HCT116 (cell line): ENCODE data around the gene KIF26B. TPM values are rescaled to one million over a fixed set of nuclear protein-coding genes. Genes with fewer than 3 reads are reported as not detected.

Source experiments
- ATAC-seq: fragments of 200-7000 bp; cut with Tn5 transposase; 2 replicates; pipeline ENCODE4 v1.9.1; 2020; ENCODE audit warnings: mild to moderate bottlenecking, moderate library complexity
- BruUV-seq: library from RNA; stranded (reverse); fragments of 400-500 nt; replicated peaks from 2 replicates; lab custom pipeline; 2021; lab: Mats Ljungman, UMichigan
- CTCF ChIA-PET: fragments of 300-600 bp; sonication (Branson Sonifier 250); formaldehyde crosslinking; loops from one replicate; lab custom pipeline; 2021; ENCODE audit warnings: antibody characterized with exemption; lab: Charles Lee
- POLR2A ChIA-PET: fragments of 300-600, 350-600 bp; sonication (Branson Sonifier 250); formaldehyde crosslinking; loops from one replicate; lab custom pipeline; 2021; ENCODE audit warnings: antibody characterized with exemption; lab: Charles Lee
- RAD21 ChIA-PET, 2 experiments: fragments of 300-600 bp; sonication (Branson Sonifier 250); formaldehyde crosslinking; loops; one replicate each; lab custom pipeline; 2023; ENCODE audit warnings: low total read pairs in 2 of 2; ENCODE audit not compliant: uncharacterized antibody in 2 of 2, unreplicated experiment in 2 of 2, low non-redundant PET in 1 of 2; lab: Charles Lee
- DNase-seq: peaks from one replicate; pipeline ENCODE4 v3.0.0-alpha.2; 2010; ENCODE audit warnings: low read depth, low spot score
- H2AFZ ChIP-seq: fragments of 200-600 bp; shearing (Covaris generic), sonication (generic); 2 replicates; pipeline ENCODE4 v1.6.1; 2017; ENCODE audit warnings: low read depth, mixed run types, mixed read lengths, antibody characterized with exemption, low read length; ENCODE audit not compliant: poor library complexity, severe bottlenecking
- H3K27ac ChIP-seq: 2 replicates; pipeline ENCODE4 v1.5.1; 2012; ENCODE audit warnings: low read depth, low read length
- H3K27me3 ChIP-seq: fragments of 200-600 bp; sonication (generic); 2 replicates; pipeline ENCODE4 v1.6.1; 2016; ENCODE audit warnings: mixed run types, low read length, mixed read lengths; ENCODE audit not compliant: insufficient read depth
- H3K36me3 ChIP-seq, 2 experiments: fragments of 200-500 bp in 1 of 2; fragments of 200-600 bp in 1 of 2; sonication (Bioruptor generic) in 1 of 2; sonication (generic) in 1 of 2; 2 replicates each; pipeline versions ENCODE4 v1.5.1 to v1.6.1; 2014 to 2016; ENCODE audit warnings: low read length in 2 of 2, inconsistent platforms in 1 of 2, mixed read lengths in 1 of 2, mixed run types in 1 of 2; ENCODE audit not compliant: insufficient read depth in 2 of 2, control insufficient read depth in 1 of 2
- H3K4me1 ChIP-seq, 2 experiments: fragments of 200-600 bp in 1 of 2; sonication (generic) in 1 of 2; 2 replicates each; pipeline versions ENCODE4 v1.5.1 to v1.6.1; 2012 to 2017; ENCODE audit warnings: low read length in 2 of 2, inconsistent platforms in 1 of 2, mild to moderate bottlenecking in 1 of 2, mixed read lengths in 1 of 2, mixed run types in 1 of 2, moderate library complexity in 1 of 2; ENCODE audit not compliant: insufficient read depth in 2 of 2, control insufficient read depth in 1 of 2
- H3K4me2 ChIP-seq: fragments of 200-600 bp; sonication (generic); 2 replicates; pipeline ENCODE4 v1.6.1; 2017; ENCODE audit warnings: mixed run types, low read length, mixed read lengths
- H3K4me3 ChIP-seq, 2 experiments: fragments of 200-600 bp in 1 of 2; sonication (generic) in 1 of 2; replicated peaks in 1 of 2; 2 replicates each; pipeline ENCODE4 v1.5.1; 2011 to 2016; ENCODE audit warnings: low read length in 2 of 2, control low read depth in 1 of 2, low read depth in 1 of 2, mild to moderate bottlenecking in 1 of 2, mixed read lengths in 1 of 2, mixed run types in 1 of 2
- H3K79me2 ChIP-seq: fragments of 200-600 bp; sonication (generic); 2 replicates; pipeline ENCODE4 v1.6.1; 2017; ENCODE audit warnings: mild to moderate bottlenecking, mixed run types, low read length, moderate library complexity, mixed read lengths; ENCODE audit not compliant: insufficient read depth
- H3K9ac ChIP-seq: fragments of 200-600 bp; sonication (generic); 2 replicates; pipeline ENCODE4 v1.6.1; 2016; ENCODE audit warnings: low read length, mixed read lengths
- H3K9me2 ChIP-seq: fragments of 200-600 bp; sonication (generic), shearing (Covaris generic); 2 replicates; pipeline ENCODE4 v1.6.1; 2017; ENCODE audit warnings: mixed run types, mild to moderate bottlenecking, moderate library complexity; ENCODE audit not compliant: insufficient read depth
- H3K9me3 ChIP-seq, 2 experiments: fragments of 200-500 bp in 1 of 2; fragments of 200-600 bp in 1 of 2; sonication (Bioruptor generic) in 1 of 2; sonication (generic) in 1 of 2; 2 replicates each; pipeline ENCODE4 v1.6.1; 2014 to 2017; ENCODE audit warnings: low read length in 2 of 2, mixed read lengths in 2 of 2, inconsistent platforms in 1 of 2, low read depth in 1 of 2, mild to moderate bottlenecking in 1 of 2, mixed run types in 1 of 2, moderate library complexity in 1 of 2; ENCODE audit not compliant: control insufficient read depth in 1 of 2, insufficient read depth in 1 of 2
- H4K20me1 ChIP-seq: fragments of 200-600 bp; sonication (generic), shearing (Covaris generic); 2 replicates; pipeline ENCODE4 v1.6.1; 2017; ENCODE audit warnings: mixed run types, mild to moderate bottlenecking, moderate library complexity; ENCODE audit not compliant: insufficient read depth
- CEBPB ChIP-seq: IDR thresholded peaks from 2 replicates; pipeline ENCODE4 v1.6.1; 2012; ENCODE audit warnings: low read depth
- EGR1 ChIP-seq: IDR thresholded peaks from 2 replicates; pipeline ENCODE4 v1.6.1; 2012; ENCODE audit warnings: low read depth
- EZH2phosphoT487 ChIP-seq: fragments of 200-600 bp; IDR thresholded peaks from 2 replicates; pipeline ENCODE4 v1.6.1; 2018; ENCODE audit warnings: antibody characterized with exemption, borderline replicate concordance
- JUND ChIP-seq: IDR thresholded peaks from 2 replicates; pipeline ENCODE4 v1.6.1; 2012
- POLR2A ChIP-seq: IDR thresholded peaks from 2 replicates; pipeline ENCODE4 v1.7.0; 2011; ENCODE audit warnings: borderline replicate concordance; ENCODE audit not compliant: insufficient read depth, insufficient read length; ENCODE audit errors: extremely low read depth
- POLR2AphosphoS5 ChIP-seq: IDR thresholded peaks from 2 replicates; pipeline ENCODE4 v1.6.1; 2011; ENCODE audit warnings: mild to moderate bottlenecking, low read depth, low read length, moderate library complexity
- SP1 ChIP-seq: IDR thresholded peaks from 2 replicates; pipeline ENCODE4 v1.6.1; 2012; ENCODE audit warnings: low read depth
- SRF ChIP-seq: IDR thresholded peaks from 2 replicates; pipeline ENCODE4 v1.6.1; 2012; ENCODE audit warnings: low read depth
- TCF7L2 ChIP-seq: IDR thresholded peaks from 2 replicates; pipeline ENCODE4 v1.7.0; 2011; ENCODE audit warnings: borderline replicate concordance, inconsistent platforms; ENCODE audit not compliant: insufficient read depth, insufficient read length; ENCODE audit errors: extremely low read depth
- ZNF274 ChIP-seq: fragments of 200-500 bp; sonication (Bioruptor generic); IDR thresholded peaks from 2 replicates; pipeline ENCODE4 v1.6.1; 2014; ENCODE audit warnings: mild to moderate bottlenecking, low read depth, low read length, inconsistent platforms
- intact Hi-C: fragments of 100-400 bp; cut with micrococcal nuclease; formaldehyde crosslinking; loops from 2 replicates; pipeline ENCODE4 v1.10.0; 2022
- total RNA-seq: library from RNA; stranded (reverse); gene quantifications from one replicate; pipeline ENCODE4 v1.2.1, GENCODE V29; 2021; ENCODE audit not compliant: unreplicated experiment
- TF ChIP-seq, protein P1 (sequence below): IDR thresholded peaks from 2 replicates; pipeline ENCODE4 v1.6.1; 2012

The KIF26B gene
- total RNA-seq, 1 experiment from 2014 or later: 0.49 TPM

DNA sequence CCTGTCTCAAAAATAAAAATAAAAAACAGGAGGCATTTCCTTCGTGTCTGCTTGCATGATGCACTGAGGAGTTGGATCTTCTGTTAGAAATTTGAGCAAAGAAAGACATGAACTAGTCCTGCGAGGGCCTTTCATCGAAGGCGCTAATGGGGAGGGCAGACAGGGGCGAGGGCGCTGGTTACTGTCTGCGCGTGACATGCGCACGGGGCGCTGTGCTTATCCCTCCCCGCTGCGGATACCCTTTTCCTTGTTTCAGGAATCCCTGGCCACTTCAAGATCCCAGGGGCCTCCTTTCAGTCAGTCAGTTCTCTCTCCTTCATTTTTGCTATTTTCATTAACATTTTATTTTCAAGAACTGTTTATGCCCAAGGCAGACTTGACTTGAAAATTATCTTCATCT is 545.8 kb downstream of the KIF26B start:
- ChIA-PET RAD21 (no interaction called here), POLR2A (no interaction called here), CTCF (no interaction called here)
- no peaks in the 10 kb centered on the region for H3K79me2 ChIP-seq
- no peak for ATAC-seq
- H3K4me2 ChIP-seq: no peak overlapping the region
- H2AFZ ChIP-seq: no peak overlapping the region
- no peak for TF ChIP-seq POLR2A
- no peak for TF ChIP-seq JUND
- no TSS peak for BruUV-seq
- intact Hi-C loops: no loop called here
- H4K20me1 ChIP-seq: no peaks in the 10 kb centered on the region
- H3K9ac ChIP-seq: no peak overlapping the region
- H3K9me3 ChIP-seq: no peaks in the 10 kb centered on the region
- no peaks in the 10 kb centered on the region for H3K9me2 ChIP-seq
- peaks cover 3 to 6% of the 10 kb centered on the region in 2 experiments; a peak in 2 of 4 replicates for H3K4me1 ChIP-seq
- 0 out of 2 replicates have a peak, but pooled peaks cover 5% of the 10 kb centered on the region for H3K27me3 ChIP-seq
- no peaks in the 10 kb centered on the region for H3K36me3 ChIP-seq
- no peak overlapping the region for H3K27ac ChIP-seq
- no peak for DNase-seq
- H3K4me3 ChIP-seq: no peak overlapping the region

DNA sequence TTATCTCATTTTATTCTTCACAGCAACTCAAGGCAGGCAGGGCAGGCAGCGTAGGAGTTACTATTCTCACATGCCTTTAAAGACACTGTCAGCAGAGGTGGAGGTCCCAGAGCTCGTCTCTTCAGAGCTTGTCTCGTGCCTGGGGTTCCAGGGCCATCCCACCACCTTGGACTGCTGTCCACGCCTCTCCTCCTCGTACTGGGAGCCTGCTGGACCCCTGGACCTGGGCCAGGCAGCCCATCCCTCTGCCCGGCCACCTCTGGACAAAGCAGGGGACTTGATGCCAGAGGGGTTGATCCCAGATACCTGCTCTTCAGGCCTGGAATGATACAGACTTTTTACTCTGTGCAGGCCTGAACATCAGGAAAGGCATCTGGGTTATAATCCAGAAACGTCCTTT is 546.8 kb downstream of the KIF26B start:
- Histone ChIP-seq H3K27ac (no peak overlapping the region), H3K4me1 (peaks cover 3 to 6% of the 10 kb centered on the region in 2 experiments; a peak in 2 of 4 replicates), H3K9me3 (no peaks in the 10 kb centered on the region), H3K9me2 (no peaks in the 10 kb centered on the region), H3K4me3 (no peak overlapping the region), H3K79me2 (no peaks in the 10 kb centered on the region), H2AFZ (no peak overlapping the region), H3K27me3 (0 out of 2 replicates have a peak, but pooled peaks cover 7% of the 10 kb centered on the region), H3K9ac (no peak overlapping the region), H4K20me1 (no peaks in the 10 kb centered on the region), H3K36me3 (no peaks in the 10 kb centered on the region), H3K4me2 (no peak overlapping the region)
- DNase-seq: no peak
- CTCF ChIA-PET: no interaction called here
- RAD21 ChIA-PET: no interaction called here
- POLR2A ChIA-PET: no interaction called here
- no peak for ATAC-seq
- intact Hi-C loops: no loop called here
- no TSS peak for BruUV-seq
- no peak for TF ChIP-seq ZNF274
- TF ChIP-seq SRF: no peak
- TF ChIP-seq CEBPB: no peak
- TF ChIP-seq EGR1: no peak
- no peak for TF ChIP-seq EZH2phosphoT487
- no peak for TF ChIP-seq TCF7L2
- TF ChIP-seq SP1: no peak
- TF ChIP-seq, protein P1, sequence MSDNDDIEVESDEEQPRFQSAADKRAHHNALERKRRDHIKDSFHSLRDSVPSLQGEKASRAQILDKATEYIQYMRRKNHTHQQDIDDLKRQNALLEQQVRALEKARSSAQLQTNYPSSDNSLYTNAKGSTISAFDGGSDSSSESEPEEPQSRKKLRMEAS: no peak
- no peak for TF ChIP-seq POLR2AphosphoS5
- no peak for TF ChIP-seq JUND
